Measurements from ENCODE around the gene PHOX2A.
"Not testable (repeated sequence)": the region's sequence is repeated elsewhere in the genome, so short reads cannot be mapped to it uniquely, and the experiment has no call there.

The PHOX2A gene

DNA sequence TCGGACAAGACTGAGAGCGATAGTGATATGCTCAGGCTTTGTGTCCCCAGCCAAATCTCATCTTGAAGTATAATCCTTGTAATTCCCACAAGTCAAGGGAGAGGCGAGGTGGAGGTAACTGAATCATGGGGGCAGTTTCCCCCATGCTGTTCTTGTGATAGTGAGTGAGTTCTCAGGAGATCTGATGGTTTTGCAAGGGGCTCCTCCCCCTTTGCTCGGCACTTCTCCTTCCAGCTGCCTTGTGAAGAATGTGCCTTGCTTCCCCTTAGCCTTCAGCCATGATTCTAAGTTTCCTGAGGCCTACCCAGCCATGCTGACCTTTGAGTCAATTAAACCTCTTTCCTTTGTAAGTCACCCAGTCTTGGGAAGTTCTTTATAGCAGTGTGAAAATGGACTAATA, 34.9 kb downstream of the PHOX2A start:
- 0 out of 2 replicates have a peak, but pooled peaks cover 9% of the 10 kb centered on the region for H3K4me1 ChIP-seq
- H3K36me3 ChIP-seq: no peaks in the 10 kb centered on the region
- H3K9ac ChIP-seq: no peak overlapping the region
- H4K20me1 ChIP-seq: no peaks in the 10 kb centered on the region
- peaks cover 30% of the 10 kb centered on the region for H3K9me3 ChIP-seq
- H3K27me3 ChIP-seq: no peaks in the 10 kb centered on the region
- no peak overlapping the region for H3K27ac ChIP-seq
- no peak for TF ChIP-seq Cebpa-rat (IDR thresholded peaks at IDR 0.05)
- H3K4me2 ChIP-seq: no peak overlapping the region
- no peak overlapping the region for H3K4me3 ChIP-seq

DNA sequence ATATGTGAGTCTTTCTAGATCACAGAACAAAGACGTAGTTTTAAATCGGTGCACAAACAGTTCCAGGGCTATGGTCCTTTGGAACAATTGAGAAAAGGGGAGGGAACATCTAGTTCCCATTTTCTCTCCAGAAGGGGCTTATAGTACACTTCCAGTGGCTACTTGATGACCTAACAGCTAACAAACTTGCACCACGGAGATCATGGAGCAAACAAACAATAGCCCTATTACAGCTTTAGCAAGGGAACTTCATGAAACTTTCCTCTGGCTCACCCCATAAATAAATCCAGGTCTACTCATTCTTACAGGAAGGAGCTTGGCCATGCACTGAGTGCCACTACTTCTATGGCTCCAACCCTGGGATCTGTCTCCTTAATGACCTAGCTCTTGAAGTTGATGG, 35.7 kb downstream of the PHOX2A start:
- no peak overlapping the region for H3K9ac ChIP-seq
- no peaks in the 10 kb centered on the region for H3K27me3 ChIP-seq
- peaks cover 30% of the 10 kb centered on the region for H3K9me3 ChIP-seq
- 0 out of 2 replicates have a peak, but pooled peaks cover 9% of the 10 kb centered on the region for H3K4me1 ChIP-seq
- no peak overlapping the region for H3K27ac ChIP-seq
- H4K20me1 ChIP-seq: no peaks in the 10 kb centered on the region
- no peaks in the 10 kb centered on the region for H3K36me3 ChIP-seq
- TF ChIP-seq Cebpa-rat (IDR thresholded peaks at IDR 0.05): no peak
- no peak overlapping the region for H3K4me2 ChIP-seq
- no peak overlapping the region for H3K4me3 ChIP-seq

DNA sequence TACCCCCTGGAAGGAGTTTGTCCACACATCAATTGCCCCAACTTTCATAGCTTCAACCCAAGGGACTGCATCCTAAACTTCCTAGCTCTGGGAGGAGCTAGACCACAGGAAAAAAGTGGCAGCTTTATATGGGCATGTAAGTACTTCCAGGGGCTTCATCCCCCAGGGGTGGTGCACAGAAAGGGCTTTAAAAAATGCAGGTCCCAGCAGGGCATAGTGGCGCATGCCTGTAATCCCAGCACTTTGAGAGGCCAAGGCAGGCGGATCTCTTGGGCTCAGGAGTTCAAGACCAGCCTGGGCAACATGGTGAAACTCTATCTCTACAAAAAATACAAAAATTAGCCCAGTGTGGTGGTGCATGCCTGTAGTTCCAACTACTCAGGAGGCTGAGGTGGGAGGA, 37.2 kb downstream of the PHOX2A start:
- not testable (repeated sequence) for H3K4me1 ChIP-seq, H3K4me2 ChIP-seq, H3K4me3 ChIP-seq, H3K36me3 ChIP-seq, H3K27ac ChIP-seq, H3K27me3 ChIP-seq, H4K20me1 ChIP-seq, H3K9ac ChIP-seq
- H3K9me3 ChIP-seq: peaks cover 30% of the 10 kb centered on the region

DNA sequence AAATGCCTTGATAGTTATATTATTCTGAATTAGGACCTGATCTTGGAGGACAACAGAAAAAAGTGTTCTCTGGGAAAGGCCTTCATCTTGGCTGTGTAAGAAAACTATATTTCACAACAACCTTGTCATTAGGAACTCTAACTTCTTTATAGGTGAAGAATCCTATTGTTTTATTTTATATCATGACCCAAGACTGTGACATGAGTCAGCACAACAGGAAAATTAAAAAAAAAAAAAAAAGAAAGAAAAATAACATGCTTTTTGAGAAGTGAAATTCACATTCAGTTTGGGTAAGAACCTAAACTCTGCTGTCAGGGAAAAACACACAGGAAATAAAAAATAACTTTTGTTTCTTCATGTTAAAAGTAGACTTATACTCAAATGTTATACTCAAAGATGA, 39.1 kb downstream of the PHOX2A start:
- H3K4me2 ChIP-seq: no peak overlapping the region
- TF ChIP-seq Cebpa-rat (IDR thresholded peaks at IDR 0.05): no peak
- no peaks in the 10 kb centered on the region for H3K27me3 ChIP-seq
- H3K4me1 ChIP-seq: 0 out of 2 replicates have a peak, but pooled peaks cover 9% of the 10 kb centered on the region
- H3K27ac ChIP-seq: no peak overlapping the region
- H3K9me3 ChIP-seq: peaks cover 19% of the 10 kb centered on the region
- H3K9ac ChIP-seq: no peak overlapping the region
- H3K36me3 ChIP-seq: no peaks in the 10 kb centered on the region
- H3K4me3 ChIP-seq: no peak overlapping the region
- no peaks in the 10 kb centered on the region for H4K20me1 ChIP-seq

DNA sequence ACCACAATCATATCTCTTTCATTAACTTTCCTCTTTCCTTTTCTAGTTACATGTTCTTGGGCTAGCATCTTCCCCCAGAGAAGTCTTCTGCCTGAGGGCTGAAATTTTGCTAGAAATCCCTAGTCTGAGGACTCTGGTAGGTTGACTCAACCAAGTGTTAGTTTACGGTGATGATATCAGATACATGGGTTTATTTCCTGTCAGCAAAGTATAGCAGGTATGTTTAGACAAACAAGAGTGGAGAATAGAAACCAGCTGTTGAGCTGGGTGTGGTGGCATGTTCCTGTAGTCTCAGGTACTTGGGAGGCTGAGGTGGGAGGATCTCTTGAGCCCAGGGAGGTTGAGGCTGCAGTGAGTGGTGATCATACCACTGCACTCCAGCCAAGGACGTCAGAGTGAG, 40.8 kb downstream of the PHOX2A start:
- no peak overlapping the region for H3K4me3 ChIP-seq
- H4K20me1 ChIP-seq: no peaks in the 10 kb centered on the region
- H3K27ac ChIP-seq: no peak overlapping the region
- no peak overlapping the region for H3K9ac ChIP-seq
- H3K9me3 ChIP-seq: 0 out of 2 replicates have a peak, but pooled peaks cover 2% of the 10 kb centered on the region
- TF ChIP-seq Cebpa-rat (IDR thresholded peaks at IDR 0.05): no peak
- H3K36me3 ChIP-seq: no peaks in the 10 kb centered on the region
- H3K27me3 ChIP-seq: no peaks in the 10 kb centered on the region
- 0 out of 2 replicates have a peak, but pooled peaks cover 9% of the 10 kb centered on the region for H3K4me1 ChIP-seq
- H3K4me2 ChIP-seq: no peak overlapping the region

DNA sequence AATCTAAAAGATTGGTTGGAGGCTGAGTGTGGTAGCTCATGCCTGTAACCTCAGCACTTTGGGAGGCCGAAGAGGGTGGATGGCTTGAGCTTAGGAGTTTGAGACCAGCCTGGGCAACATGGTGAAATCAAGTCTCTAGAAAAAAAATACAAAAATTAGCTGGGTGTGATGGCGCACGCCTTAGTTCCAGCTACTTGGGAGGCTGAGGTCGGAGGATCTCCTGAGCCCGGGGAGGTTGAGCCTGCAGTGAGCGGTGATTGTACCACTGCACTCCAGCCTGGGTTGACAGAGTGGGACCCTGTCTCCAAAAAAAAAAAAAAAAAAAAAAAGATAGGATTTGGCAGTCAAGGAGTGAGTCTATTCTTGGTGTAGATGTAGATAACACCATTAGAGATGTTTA, 41.4 kb downstream of the PHOX2A start:
- Histone ChIP-seq H3K27me3 (no peaks in the 10 kb centered on the region), H3K4me2 (no peak overlapping the region), H3K27ac (no peak overlapping the region), H3K9ac (no peak overlapping the region), H3K4me1 (0 out of 2 replicates have a peak, but pooled peaks cover 9% of the 10 kb centered on the region), H4K20me1 (no peaks in the 10 kb centered on the region), H3K9me3 (no peaks in the 10 kb centered on the region), H3K4me3 (no peak overlapping the region), H3K36me3 (no peaks in the 10 kb centered on the region)
- no peak for TF ChIP-seq Cebpa-rat (IDR thresholded peaks at IDR 0.05)

DNA sequence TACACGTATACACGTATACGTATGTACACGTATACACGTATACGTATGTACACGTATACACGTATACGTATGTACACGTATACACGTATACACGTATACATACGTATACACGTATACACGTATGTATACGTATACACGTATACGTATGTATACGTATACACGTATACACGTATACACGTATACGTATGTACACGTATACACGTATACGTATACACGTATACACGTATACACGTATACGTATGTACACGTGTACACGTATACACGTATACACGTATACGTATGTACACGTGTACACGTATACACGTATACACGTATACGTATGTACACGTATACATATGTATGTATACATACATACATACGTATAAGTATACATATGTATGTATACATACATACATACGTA, 42.5 kb downstream of the PHOX2A start:
- not testable (repeated sequence) for H3K9ac ChIP-seq, H3K27ac ChIP-seq, H4K20me1 ChIP-seq, H3K4me2 ChIP-seq, H3K4me3 ChIP-seq, H3K9me3 ChIP-seq, H3K27me3 ChIP-seq, H3K36me3 ChIP-seq, H3K4me1 ChIP-seq

DNA sequence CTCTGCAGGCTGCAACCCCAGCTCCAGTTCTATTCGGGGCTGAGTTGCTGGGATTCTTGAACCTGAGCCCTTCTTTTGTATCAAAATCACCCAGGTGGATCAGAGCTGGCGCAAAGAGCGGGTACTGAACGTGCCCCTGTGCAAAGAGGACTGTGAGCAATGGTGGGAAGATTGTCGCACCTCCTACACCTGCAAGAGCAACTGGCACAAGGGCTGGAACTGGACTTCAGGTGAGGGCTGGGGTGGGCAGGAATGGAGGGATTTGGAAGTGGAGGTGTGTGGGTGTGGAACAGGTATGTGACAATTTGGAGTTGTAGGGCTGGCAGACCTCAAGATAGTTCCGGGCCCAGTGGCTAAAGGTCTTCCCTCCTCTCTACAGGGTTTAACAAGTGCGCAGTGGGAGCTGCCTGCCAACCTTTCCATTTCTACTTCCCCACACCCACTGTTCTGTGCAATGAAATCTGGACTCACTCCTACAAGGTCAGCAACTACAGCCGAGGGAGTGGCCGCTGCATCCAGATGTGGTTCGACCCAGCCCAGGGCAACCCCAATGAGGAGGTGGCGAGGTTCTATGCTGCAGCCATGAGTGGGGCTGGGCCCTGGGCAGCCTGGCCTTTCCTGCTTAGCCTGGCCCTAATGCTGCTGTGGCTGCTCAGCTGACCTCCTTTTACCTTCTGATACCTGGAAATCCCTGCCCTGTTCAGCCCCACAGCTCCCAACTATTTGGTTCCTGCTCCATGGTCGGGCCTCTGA, 48.3 kb downstream of the PHOX2A start:
- no peak for TF ChIP-seq Cebpa-rat (IDR thresholded peaks at IDR 0.05)
- no peaks in the 10 kb centered on the region for H3K36me3 ChIP-seq
- H3K4me3 ChIP-seq: no peak overlapping the region
- H3K4me2 ChIP-seq: no peak overlapping the region
- H3K27me3 ChIP-seq: no peaks in the 10 kb centered on the region
- H3K4me1 ChIP-seq: peaks cover 11% of the 10 kb centered on the region; the same call in 1 of the 2 replicates
- no peaks in the 10 kb centered on the region for H4K20me1 ChIP-seq
- no peaks in the 10 kb centered on the region for H3K9me3 ChIP-seq
- H3K27ac ChIP-seq: no peak overlapping the region
- H3K9ac ChIP-seq: no peak overlapping the region

DNA sequence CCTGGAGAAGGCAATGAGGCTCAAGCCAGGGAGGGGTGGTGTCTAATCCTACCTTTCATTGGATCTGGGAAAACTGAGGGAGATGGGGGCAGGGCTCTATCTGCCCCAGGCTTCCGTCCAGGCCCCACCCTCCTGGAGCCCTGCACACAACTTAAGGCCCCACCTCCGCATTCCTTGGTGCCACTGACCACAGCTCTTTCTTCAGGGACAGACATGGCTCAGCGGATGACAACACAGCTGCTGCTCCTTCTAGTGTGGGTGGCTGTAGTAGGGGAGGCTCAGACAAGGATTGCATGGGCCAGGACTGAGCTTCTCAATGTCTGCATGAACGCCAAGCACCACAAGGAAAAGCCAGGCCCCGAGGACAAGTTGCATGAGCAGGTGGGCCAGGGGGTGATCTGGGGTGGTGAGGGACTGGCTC, 52.0 kb downstream of the PHOX2A start, which contains the start of gene FOLR1:
TSS of gene FOLR1 (plus strand) at position 180 of the 421 bp plus-strand sequence. CDS start at position 214, 34 bp downstream.
- no peak for TF ChIP-seq Cebpa-rat (IDR thresholded peaks at IDR 0.05)
- Histone ChIP-seq H3K4me1 (peaks cover 15% of the 10 kb centered on the region; the same call in 1 of the 2 replicates), H3K36me3 (no peaks in the 10 kb centered on the region), H3K4me2 (no peak within 1 kb of the TSS), H4K20me1 (no peaks in the 10 kb centered on the region), H3K27ac (no peak within 1 kb of the TSS), H3K9me3 (no peaks in the 10 kb centered on the region), H3K4me3 (no peak within 1 kb of the TSS), H3K27me3 (no peaks in the 10 kb centered on the region), H3K9ac (no peak within 1 kb of the TSS)

DNA sequence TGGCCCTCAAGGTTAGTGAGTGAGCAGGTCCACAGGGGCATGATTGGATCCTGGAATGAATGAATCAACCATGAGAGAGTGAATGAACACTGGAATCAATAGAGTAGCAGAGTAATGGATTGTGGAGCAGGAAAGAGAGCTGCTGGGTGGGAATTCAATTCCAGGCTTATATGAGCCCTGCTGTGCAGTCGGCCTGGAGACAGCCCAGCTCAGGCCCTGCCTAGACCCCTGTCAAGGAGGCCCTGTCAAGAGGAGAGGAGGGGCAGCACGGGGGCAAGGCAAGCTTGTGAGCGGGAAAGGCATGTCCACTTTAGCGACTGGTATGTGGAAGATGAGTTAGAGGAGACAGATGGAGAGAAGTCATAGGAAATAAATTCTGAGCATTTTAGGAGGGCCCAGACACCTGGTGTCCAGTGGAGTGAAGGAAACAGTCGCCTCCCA, 53.3 kb downstream of the PHOX2A start:
- no peak for TF ChIP-seq Cebpa-rat (IDR thresholded peaks at IDR 0.05)
- Histone ChIP-seq H4K20me1 (no peaks in the 10 kb centered on the region), H3K4me2 (no peak overlapping the region), H3K4me3 (no peak overlapping the region), H3K27me3 (no peaks in the 10 kb centered on the region), H3K4me1 (peaks cover 15% of the 10 kb centered on the region; the same call in 1 of the 2 replicates), H3K9me3 (no peaks in the 10 kb centered on the region), H3K9ac (no peak overlapping the region), H3K27ac (no peak overlapping the region), H3K36me3 (no peaks in the 10 kb centered on the region)

Data from BLaER1 (cell line).